ENCODE results near the gene PAX2. TPM values are rescaled to one million over a fixed set of nuclear protein-coding genes. Genes with fewer than 3 reads are reported as not detected.

PAX2 gene
- total and polyA plus RNA-seq, 2 experiments from 2014 or later: not detected

DNA sequence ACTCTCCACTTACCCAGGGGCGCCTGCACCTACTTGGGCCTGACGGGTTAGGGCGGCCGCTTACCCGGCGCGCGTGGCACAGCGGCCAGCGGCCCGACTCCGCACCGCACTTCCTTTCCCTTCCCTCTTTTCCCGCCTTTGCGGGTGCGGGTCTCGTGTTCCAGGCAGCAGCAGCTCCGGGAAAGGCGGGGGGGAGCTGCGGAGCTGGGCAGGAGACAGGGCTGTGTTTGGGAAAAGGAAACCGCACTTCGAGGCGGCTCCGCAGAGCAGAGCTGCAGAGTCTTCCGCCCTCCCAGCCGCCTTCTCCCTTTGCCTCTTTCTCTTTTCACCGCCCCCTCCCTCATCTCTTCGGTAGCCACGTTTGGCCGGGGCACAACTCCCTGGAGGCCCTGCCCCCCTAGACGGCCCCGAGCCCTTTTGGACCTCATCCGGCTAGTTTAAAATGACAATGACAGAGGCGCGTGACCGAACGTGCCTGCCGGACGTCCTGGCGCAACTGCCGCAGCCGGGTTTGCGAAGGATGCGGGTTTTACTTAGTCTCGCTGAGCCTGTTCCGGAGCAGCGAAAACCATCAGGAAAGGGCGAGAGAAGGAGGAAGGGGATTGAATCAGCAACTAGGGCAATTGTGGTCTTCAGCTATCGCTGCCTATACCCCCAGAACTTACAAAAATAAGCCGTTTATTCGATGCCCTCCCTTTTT, 7.9 kb upstream of the PAX2 start:
- Histone ChIP-seq H3F3A (ENCODE audit: insufficient read depth) (no peaks in the 10 kb centered on the region), H3K4me3 (no peak overlapping the region), H3K9ac (no peak overlapping the region), H3K36me3 (ENCODE audit: low read depth) (no peaks in the 10 kb centered on the region), H3K79me2 (ENCODE audit: insufficient read depth) (no peaks in the 10 kb centered on the region), H3K4me2 (ENCODE audit: unreplicated experiment) (no peak overlapping the region), H3K4me1 (ENCODE audit: insufficient read depth) (no peaks in the 10 kb centered on the region), H4K20me1 (ENCODE audit: insufficient read depth) (no peaks in the 10 kb centered on the region), H2AFZ (no peak overlapping the region), H3K27me3 (replicated peaks; ENCODE audit: insufficient read depth) (peaks cover 98% of the 10 kb centered on the region), H3K27ac (no peak overlapping the region), H3K9me2 (ENCODE audit: insufficient read depth) (no peaks in the 10 kb centered on the region), H3K9me3 (ENCODE audit: low read depth) (no peaks in the 10 kb centered on the region)
- peak; percentile 90 for TF ChIP-seq EZH2 (IDR thresholded peaks at IDR 0.05; ENCODE audit: insufficient read depth, poor library complexity, severe bottlenecking)
- no peak; the same call in none of the 2 replicates for TF ChIP-seq EZH2phosphoT487 (IDR thresholded peaks at IDR 0.05; ENCODE audit: insufficient read depth, low read depth)
- in situ Hi-C loops (cut with MboI): no loop called here
- 8 to 11% methylated on average over 48 to 50 of the region's 51 CpGs for WGBS, 2 experiments (ENCODE audit: low coverage in 1 of 2, low lambda C conversion rate in 2 of 2, missing lambda C conversion rate in 2 of 2)
- DNase-seq: no peak

DNA sequence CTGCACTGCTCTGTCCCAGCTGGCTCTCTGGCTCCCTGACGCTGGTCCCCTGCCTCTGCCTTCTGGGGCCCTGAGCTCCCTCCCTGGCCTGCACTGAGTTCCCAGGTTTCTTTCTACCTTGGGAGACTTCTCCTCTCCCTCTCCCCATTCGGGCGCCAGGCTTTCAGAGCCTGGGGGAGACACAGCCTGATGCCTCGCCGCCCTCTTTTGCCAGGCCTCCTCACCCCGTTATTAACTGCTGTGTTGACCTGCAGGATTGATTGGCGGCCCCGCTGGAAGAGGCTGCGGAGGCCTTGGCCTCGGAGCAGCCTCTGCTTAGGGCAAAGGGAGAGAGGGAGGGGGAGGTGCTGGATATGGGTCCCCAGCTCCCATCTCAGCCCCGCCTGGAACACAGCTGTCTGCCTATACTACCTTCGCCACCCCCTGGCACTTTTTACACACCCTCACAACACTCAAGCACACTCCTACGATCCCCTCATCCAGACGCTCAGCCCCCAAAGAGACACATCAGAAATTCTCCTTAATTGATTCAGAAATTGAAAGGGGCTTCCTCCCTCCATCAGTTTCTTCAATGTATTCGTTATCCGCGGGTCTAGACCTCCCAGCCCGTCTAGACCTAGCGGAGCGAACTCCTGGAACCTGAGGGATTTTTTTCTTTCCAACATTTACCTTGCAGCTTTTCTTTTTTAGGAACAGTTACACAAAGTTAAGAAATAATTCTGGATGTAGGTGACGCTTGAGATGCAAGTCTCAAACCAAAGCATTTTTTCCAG, 7.1 kb upstream of the PAX2 start:
- no peaks in the 10 kb centered on the region for H4K20me1 ChIP-seq (ENCODE audit: insufficient read depth)
- DNase-seq: no peak
- H3F3A ChIP-seq (ENCODE audit: insufficient read depth): no peaks in the 10 kb centered on the region
- TF ChIP-seq EZH2 (IDR thresholded peaks at IDR 0.05; ENCODE audit: insufficient read depth, poor library complexity, severe bottlenecking) (peak; percentile 90), EZH2phosphoT487 (IDR thresholded peaks at IDR 0.05; ENCODE audit: insufficient read depth, low read depth) (peak; percentile 87)
- no peak overlapping the region for H2AFZ ChIP-seq
- no peak overlapping the region for H3K27ac ChIP-seq
- H3K4me3 ChIP-seq: no peak overlapping the region
- 15% methylated on average over 20 of the region's 21 CpGs for WGBS, 2 experiments (ENCODE audit: low coverage in 1 of 2, low lambda C conversion rate in 2 of 2, missing lambda C conversion rate in 2 of 2)
- H3K9ac ChIP-seq: no peak overlapping the region
- peaks cover 99% of the 10 kb centered on the region for H3K27me3 ChIP-seq (replicated peaks; ENCODE audit: insufficient read depth)
- H3K9me3 ChIP-seq (ENCODE audit: low read depth): no peaks in the 10 kb centered on the region
- H3K36me3 ChIP-seq (ENCODE audit: low read depth): no peaks in the 10 kb centered on the region
- no peaks in the 10 kb centered on the region for H3K79me2 ChIP-seq (ENCODE audit: insufficient read depth)
- in situ Hi-C loops (cut with MboI): no loop called here
- no peaks in the 10 kb centered on the region for H3K9me2 ChIP-seq (ENCODE audit: insufficient read depth)
- H3K4me1 ChIP-seq (ENCODE audit: insufficient read depth): no peaks in the 10 kb centered on the region
- no peak overlapping the region for H3K4me2 ChIP-seq (ENCODE audit: unreplicated experiment)

DNA sequence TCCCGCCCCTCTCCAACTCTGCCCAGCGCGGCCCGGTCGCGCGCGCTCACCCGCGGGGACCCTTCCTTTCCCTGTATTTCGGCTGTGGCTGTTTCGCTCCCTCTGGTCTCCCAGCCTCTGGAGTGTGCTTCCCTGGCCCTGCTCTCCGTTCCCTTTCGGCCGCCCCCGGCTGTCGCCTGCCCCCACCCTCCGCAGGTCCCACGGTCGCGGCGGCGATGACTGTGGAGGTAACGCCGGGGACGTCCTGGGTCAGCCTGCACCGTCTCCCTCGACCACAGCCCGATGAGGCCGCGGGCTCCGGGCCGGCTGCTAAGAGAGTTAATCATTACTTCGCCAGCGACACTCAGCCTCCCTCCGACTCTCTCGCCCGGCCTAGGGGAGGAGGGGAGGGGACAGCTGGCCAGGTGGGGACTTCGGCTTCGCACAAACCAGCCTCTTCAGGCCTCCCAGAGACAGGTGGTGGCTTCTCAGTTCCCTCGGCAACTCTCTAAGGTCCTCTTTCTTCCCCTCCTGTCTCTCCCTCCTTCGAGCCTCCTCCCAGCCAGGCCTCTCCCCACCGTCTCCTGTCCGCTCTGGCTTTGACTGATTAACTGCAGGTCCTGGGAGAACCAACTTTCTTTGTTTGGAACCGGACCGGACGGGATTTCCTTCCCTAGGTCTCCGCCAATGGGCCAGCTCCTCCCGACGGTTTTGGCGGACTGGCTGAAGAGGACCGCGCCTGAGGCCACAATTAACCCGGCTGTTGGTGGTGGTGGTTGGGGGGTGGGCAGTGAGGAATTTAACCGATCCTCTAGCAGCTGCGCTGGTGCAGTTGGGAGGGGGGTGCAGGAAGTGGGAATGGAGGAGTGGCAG, 5.6 kb upstream of the PAX2 start:
- in situ Hi-C loops (cut with MboI): no loop called here

More for the DNA sequence above, 5.6 kb upstream of the PAX2 start:
- Histone ChIP-seq H3K4me1 (ENCODE audit: insufficient read depth) (no peaks in the 10 kb centered on the region), H3K9me3 (ENCODE audit: low read depth) (no peaks in the 10 kb centered on the region), H2AFZ (no peak overlapping the region), H3K9ac (no peak overlapping the region), H3K9me2 (ENCODE audit: insufficient read depth) (no peaks in the 10 kb centered on the region), H4K20me1 (ENCODE audit: insufficient read depth) (no peaks in the 10 kb centered on the region), H3K4me2 (ENCODE audit: unreplicated experiment) (no peak overlapping the region), H3K36me3 (ENCODE audit: low read depth) (no peaks in the 10 kb centered on the region), H3F3A (ENCODE audit: insufficient read depth) (no peaks in the 10 kb centered on the region), H3K79me2 (ENCODE audit: insufficient read depth) (no peaks in the 10 kb centered on the region), H3K27ac (no peak overlapping the region), H3K4me3 (no peak overlapping the region), H3K27me3 (replicated peaks; ENCODE audit: insufficient read depth) (peaks cover 99% of the 10 kb centered on the region)
- 6% methylated on average over 36 to 52 of the region's 56 CpGs for WGBS, 2 experiments (ENCODE audit: low coverage in 1 of 2, low lambda C conversion rate in 2 of 2, missing lambda C conversion rate in 2 of 2)
- DNase-seq: no peak
- peak; percentile 78 for TF ChIP-seq EZH2phosphoT487 (IDR thresholded peaks at IDR 0.05; ENCODE audit: insufficient read depth, low read depth)
- TF ChIP-seq EZH2 (IDR thresholded peaks at IDR 0.05; ENCODE audit: insufficient read depth, poor library complexity, severe bottlenecking): peak; percentile 68
